T-helper 1 cell treated with Interleukin-12 subunit alpha and Interleukin-12 subunit beta and Interleukin-4 antibody, amounts not matched to agents 30 μg/mL and 1 μg/mL, for 36 hours (primary cell): ENCODE results near the gene OR7C2.
"Not testable (repeated sequence)": the region's sequence is repeated elsewhere in the genome, so short reads cannot be mapped to it uniquely, and the experiment has no call there.

Experiments
- H3K27ac Mint-ChIP-seq: one replicate; pipeline ENCODE4 v1.8.0; 2021; ENCODE audit warnings: mild to moderate bottlenecking, mixed read lengths
- H3K27me3 Mint-ChIP-seq: one replicate; pipeline ENCODE4 v1.8.0; 2021; ENCODE audit warnings: low read depth, mixed read lengths
- H3K36me3 Mint-ChIP-seq: one replicate; pipeline ENCODE4 v1.8.0; 2021; ENCODE audit warnings: low read depth, mixed read lengths
- H3K4me1 Mint-ChIP-seq: one replicate; pipeline ENCODE4 v1.8.0; 2021; ENCODE audit warnings: low read depth, mixed read lengths
- H3K4me3 Mint-ChIP-seq: one replicate; pipeline ENCODE4 v1.8.0; 2021; ENCODE audit warnings: mild to moderate bottlenecking, moderate library complexity, mixed read lengths
- H3K9me3 Mint-ChIP-seq: one replicate; pipeline ENCODE4 v1.8.0; 2021; ENCODE audit warnings: mixed read lengths

The OR7C2 gene

GRCh38 chr19:14941189-14941588, at the start of gene OR7C2:
OR7C2 (plus strand) TSS chr19:14941489; CDS start chr19:14941489, 0 bp downstream.
- Mint-ChIP-seq H3K4me3 (no peak within 1 kb of the TSS), H3K36me3 (no peaks in the 10 kb centered on the region), H3K27me3 (no peaks in the 10 kb centered on the region), H3K9me3 (no peaks in the 10 kb centered on the region), H3K27ac (no peak within 1 kb of the TSS), H3K4me1 (no peaks in the 10 kb centered on the region)

DNA sequence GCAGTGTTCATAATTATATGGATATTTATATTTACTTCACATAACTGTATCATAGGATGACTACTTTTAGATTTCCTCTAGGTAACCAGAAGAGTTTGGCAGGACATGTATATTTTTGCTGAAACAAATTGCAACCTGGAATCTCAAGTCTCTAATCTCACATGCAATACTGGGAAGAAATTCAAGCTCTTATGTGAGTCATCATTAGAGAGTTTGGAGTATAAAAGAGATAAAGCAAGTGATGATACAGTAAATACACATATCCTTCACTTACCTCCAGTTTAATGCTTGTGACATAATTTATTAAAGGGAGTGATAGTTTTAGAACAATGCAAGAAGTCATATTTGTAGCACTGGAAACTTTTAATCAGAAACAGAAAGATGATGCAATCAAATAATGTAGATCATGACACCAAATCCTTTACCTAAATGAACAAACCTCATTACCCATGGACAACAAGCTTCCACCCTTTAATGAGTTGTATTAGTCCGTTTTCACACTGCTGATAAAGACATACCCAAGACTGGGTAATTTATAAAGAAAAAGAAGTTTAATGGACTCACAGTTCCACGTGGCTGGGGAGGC, 39.5 kb upstream of the OR7C2 start:
- H3K27me3 Mint-ChIP-seq: no peaks in the 10 kb centered on the region
- no peaks in the 10 kb centered on the region for H3K4me1 Mint-ChIP-seq
- no peak overlapping the region for H3K27ac Mint-ChIP-seq
- no peaks in the 10 kb centered on the region for H3K36me3 Mint-ChIP-seq
- no peaks in the 10 kb centered on the region for H3K9me3 Mint-ChIP-seq
- no peak overlapping the region for H3K4me3 Mint-ChIP-seq

DNA sequence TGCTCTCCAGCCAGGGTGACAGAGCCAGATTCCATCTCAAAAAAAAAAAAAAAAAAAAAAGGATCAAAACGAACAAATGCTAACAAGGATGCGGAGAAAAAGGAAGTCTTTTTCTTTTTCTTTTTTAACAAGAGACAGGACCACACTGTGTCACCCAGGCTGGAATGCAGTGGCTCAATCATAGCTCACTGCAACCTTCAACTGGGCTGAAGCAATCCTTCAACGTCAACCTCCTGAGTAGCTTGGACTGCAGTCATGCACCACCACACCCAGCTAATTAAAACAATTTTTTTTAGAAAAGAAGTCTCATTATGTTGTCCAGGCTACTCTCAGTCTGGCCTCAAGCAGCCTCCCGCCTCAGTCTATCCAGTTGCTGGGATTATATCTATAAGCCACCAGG, 34.6 kb upstream of the OR7C2 start:
- H3K4me1 Mint-ChIP-seq: no peaks in the 10 kb centered on the region
- no peaks in the 10 kb centered on the region for H3K36me3 Mint-ChIP-seq
- H3K27ac Mint-ChIP-seq: no peak overlapping the region
- H3K4me3 Mint-ChIP-seq: no peak overlapping the region
- H3K27me3 Mint-ChIP-seq: no peaks in the 10 kb centered on the region
- no peaks in the 10 kb centered on the region for H3K9me3 Mint-ChIP-seq

- H3K36me3 Mint-ChIP-seq: no peaks in the 10 kb centered on the region
- no peak overlapping the region for H3K4me3 Mint-ChIP-seq
- peaks cover 5% of the 10 kb centered on the region for H3K9me3 Mint-ChIP-seq
- peaks cover 5% of the 10 kb centered on the region for H3K27me3 Mint-ChIP-seq
- no peaks in the 10 kb centered on the region for H3K4me1 Mint-ChIP-seq
- H3K27ac Mint-ChIP-seq: no peak overlapping the region
Observed at GRCh38 chr19:14915116-14915515, 26.2 kb upstream of the OR7C2 start.

DNA sequence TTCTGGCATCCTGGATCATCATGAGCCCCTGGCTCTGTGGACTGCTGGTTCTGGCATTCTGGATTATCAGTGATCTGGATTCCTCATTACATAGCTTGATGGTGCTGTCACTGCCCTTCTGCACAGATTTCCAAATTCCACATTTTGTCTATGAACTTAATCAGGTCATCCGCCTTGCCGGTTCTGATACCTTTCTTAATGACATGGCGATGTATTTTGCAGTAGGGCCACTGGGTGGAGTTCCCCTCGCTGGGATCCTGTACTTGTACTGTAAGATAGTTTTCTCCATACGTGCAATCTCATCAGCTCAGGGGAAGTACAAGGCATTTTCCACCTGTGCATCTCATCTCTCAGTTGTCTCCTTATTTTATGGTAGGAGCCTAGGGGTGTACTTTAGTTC, 24.4 kb upstream of the OR7C2 start:
- Mint-ChIP-seq H3K9me3 (peaks cover 5% of the 10 kb centered on the region), H3K27ac (no peak overlapping the region)

DNA sequence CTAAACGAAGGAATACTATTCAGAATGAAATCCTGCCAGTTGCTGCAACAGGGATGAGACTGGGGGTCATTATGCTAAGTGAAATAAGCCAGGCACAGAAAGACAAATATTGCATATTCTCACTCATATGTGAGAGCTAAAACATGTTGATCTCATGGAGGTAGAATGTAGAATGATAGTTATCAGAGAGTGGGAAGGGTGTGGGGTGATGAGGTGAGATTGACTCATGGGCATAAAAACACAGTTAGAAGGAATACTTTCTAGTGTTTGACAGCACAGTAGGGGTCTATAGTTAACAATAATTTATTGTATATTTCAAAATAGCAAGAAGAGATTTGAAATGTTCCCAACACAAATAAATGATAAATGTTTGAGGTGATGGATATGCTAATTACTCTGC, 7.8 kb upstream of the OR7C2 start:
- H3K27me3 Mint-ChIP-seq: peaks cover 4% of the 10 kb centered on the region
- H3K27ac Mint-ChIP-seq: no peak overlapping the region
- H3K9me3 Mint-ChIP-seq: no peaks in the 10 kb centered on the region
- no peaks in the 10 kb centered on the region for H3K4me1 Mint-ChIP-seq
- H3K36me3 Mint-ChIP-seq: no peaks in the 10 kb centered on the region
- H3K4me3 Mint-ChIP-seq: no peak overlapping the region

More for the DNA sequence above, 24.4 kb upstream of the OR7C2 start:
- Mint-ChIP-seq H3K27me3 (peaks cover 5% of the 10 kb centered on the region), H3K4me1 (no peaks in the 10 kb centered on the region), H3K4me3 (no peak overlapping the region), H3K36me3 (no peaks in the 10 kb centered on the region)

DNA sequence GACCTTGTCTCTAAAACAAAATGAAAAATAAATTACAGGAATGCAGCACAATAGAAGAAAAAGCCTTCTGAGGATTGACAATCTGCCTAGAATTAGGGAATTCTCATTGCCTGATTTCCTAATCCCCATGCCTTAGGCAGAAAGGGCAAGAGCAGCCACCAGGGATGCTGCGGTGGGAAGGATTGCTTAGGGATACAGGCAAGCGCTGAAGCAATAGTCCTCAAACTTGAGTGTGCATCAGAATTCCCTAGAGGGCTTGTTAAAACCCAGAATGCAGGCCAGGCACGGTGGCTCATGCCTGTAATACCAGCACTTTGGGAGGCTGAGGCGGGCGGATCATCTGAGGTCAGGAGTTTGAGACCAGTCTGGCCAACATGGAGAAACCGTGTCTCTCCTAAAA, 1.0 kb upstream of the OR7C2 start:
- Mint-ChIP-seq H3K4me3 (no peak overlapping the region), H3K9me3 (no peaks in the 10 kb centered on the region), H3K36me3 (no peaks in the 10 kb centered on the region), H3K27ac (no peak overlapping the region), H3K4me1 (no peaks in the 10 kb centered on the region), H3K27me3 (no peaks in the 10 kb centered on the region)

DNA sequence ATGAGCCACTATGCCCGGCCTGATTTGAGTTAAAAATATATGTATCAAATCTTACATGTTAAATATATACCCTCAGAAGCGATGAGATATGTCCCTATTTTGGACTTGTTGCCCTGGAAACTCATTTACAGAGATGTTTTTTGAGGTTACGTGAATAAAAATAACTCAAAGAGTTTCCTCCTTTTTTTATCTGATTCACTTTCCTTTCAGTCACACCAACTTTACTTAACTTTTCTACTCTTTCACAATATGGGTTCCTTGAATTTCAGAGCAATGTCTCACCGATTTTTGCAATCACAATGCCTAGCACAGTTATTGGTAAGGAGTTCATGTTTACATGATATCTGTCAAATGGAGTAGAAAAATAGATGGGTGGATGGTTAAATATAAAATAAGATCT, 2.3 kb downstream of the OR7C2 start:
- Mint-ChIP-seq H3K9me3 (no peaks in the 10 kb centered on the region), H3K27ac (no peak overlapping the region), H3K27me3 (no peaks in the 10 kb centered on the region), H3K4me1 (no peaks in the 10 kb centered on the region), H3K4me3 (no peak overlapping the region), H3K36me3 (no peaks in the 10 kb centered on the region)

- no peaks in the 10 kb centered on the region for H3K36me3 Mint-ChIP-seq
- no peaks in the 10 kb centered on the region for H3K4me1 Mint-ChIP-seq
- no peak overlapping the region for H3K4me3 Mint-ChIP-seq
- H3K27ac Mint-ChIP-seq: no peak overlapping the region
- H3K27me3 Mint-ChIP-seq: no peaks in the 10 kb centered on the region
- no peaks in the 10 kb centered on the region for H3K9me3 Mint-ChIP-seq
Observed at GRCh38 chr19:14944456-14944855, 3.2 kb downstream of the OR7C2 start.

- H3K27me3 Mint-ChIP-seq, H3K27ac Mint-ChIP-seq, H3K36me3 Mint-ChIP-seq, H3K4me1 Mint-ChIP-seq, H3K9me3 Mint-ChIP-seq, H3K4me3 Mint-ChIP-seq: not testable (repeated sequence)
Observed at GRCh38 chr19:14949413-14949812, 8.1 kb downstream of the OR7C2 start.

DNA sequence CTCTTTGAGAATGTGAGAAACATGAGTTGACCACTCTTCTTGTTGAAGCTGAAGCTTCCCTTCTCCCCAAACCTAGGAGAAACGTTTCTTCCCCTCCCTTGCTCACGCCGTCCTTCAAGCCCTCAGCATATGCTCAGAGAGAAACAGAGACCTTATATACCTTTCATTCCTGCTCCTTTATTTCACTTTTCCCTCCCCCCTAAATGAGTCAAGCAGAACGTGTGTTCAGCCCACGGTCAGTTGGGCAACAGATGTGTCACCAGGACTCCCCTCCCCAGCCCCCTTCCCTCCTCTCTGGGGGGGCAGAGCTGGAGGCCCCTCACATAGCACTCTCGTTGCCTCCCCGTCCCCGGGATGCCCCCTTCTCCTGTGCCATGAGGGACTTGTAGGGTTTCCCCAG, 8.6 kb downstream of the OR7C2 start:
- H3K36me3 Mint-ChIP-seq: no peaks in the 10 kb centered on the region
- no peaks in the 10 kb centered on the region for H3K4me1 Mint-ChIP-seq
- H3K27me3 Mint-ChIP-seq: no peaks in the 10 kb centered on the region
- H3K4me3 Mint-ChIP-seq: no peak overlapping the region
- no peaks in the 10 kb centered on the region for H3K9me3 Mint-ChIP-seq
- H3K27ac Mint-ChIP-seq: no peak overlapping the region

- Mint-ChIP-seq H3K4me1 (no peaks in the 10 kb centered on the region), H3K9me3 (no peaks in the 10 kb centered on the region), H3K4me3 (no peak overlapping the region), H3K36me3 (no peaks in the 10 kb centered on the region), H3K27me3 (no peaks in the 10 kb centered on the region), H3K27ac (no peak overlapping the region)
Observed at GRCh38 chr19:14950421-14950820, 9.1 kb downstream of the OR7C2 start.

- Mint-ChIP-seq H3K36me3 (no peaks in the 10 kb centered on the region), H3K4me1 (no peaks in the 10 kb centered on the region), H3K27me3 (no peaks in the 10 kb centered on the region), H3K27ac (no peak overlapping the region), H3K9me3 (peaks cover 9% of the 10 kb centered on the region), H3K4me3 (no peak overlapping the region)
Observed at GRCh38 chr19:14952767-14953166, 11.5 kb downstream of the OR7C2 start.

GRCh38 chr19:14954071-14954655, 12.9 kb downstream of the OR7C2 start:
- H3K9me3 Mint-ChIP-seq: peaks cover 9% of the 10 kb centered on the region
- H3K27ac Mint-ChIP-seq: no peak overlapping the region

GRCh38 chr19:14957464-14957863, 16.2 kb downstream of the OR7C2 start:
- H3K4me3 Mint-ChIP-seq: no peak overlapping the region
- no peaks in the 10 kb centered on the region for H3K36me3 Mint-ChIP-seq
- H3K27ac Mint-ChIP-seq: no peak overlapping the region
- H3K9me3 Mint-ChIP-seq: peaks cover 14% of the 10 kb centered on the region
- H3K27me3 Mint-ChIP-seq: no peaks in the 10 kb centered on the region
- H3K4me1 Mint-ChIP-seq: no peaks in the 10 kb centered on the region

More at GRCh38 chr19:14954071-14954655, 12.9 kb downstream of the OR7C2 start:
- H3K36me3 Mint-ChIP-seq: no peaks in the 10 kb centered on the region
- no peaks in the 10 kb centered on the region for H3K27me3 Mint-ChIP-seq
- H3K4me1 Mint-ChIP-seq: no peaks in the 10 kb centered on the region
- H3K4me3 Mint-ChIP-seq: no peak overlapping the region

DNA sequence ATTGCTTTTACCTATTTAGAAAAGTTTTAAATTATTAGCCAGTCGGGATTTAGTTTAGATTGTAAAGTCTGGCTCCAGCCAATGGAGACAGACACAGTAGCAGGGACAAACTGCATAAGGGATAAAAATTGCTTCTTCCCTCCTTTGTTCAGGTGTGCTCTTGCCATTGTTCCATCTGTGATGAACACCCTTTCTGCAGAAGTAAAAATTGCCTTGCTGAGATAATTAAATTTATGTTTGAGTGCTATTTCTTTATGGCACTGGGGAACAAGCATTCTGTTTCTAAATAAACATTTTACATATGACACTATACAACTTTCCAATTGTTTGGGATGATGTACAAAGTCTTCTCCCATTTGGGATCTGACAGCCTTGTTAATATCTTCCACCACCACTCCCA, 18.0 kb downstream of the OR7C2 start:
- H3K9me3 Mint-ChIP-seq: peaks cover 14% of the 10 kb centered on the region
- no peak overlapping the region for H3K4me3 Mint-ChIP-seq
- no peaks in the 10 kb centered on the region for H3K27me3 Mint-ChIP-seq
- no peaks in the 10 kb centered on the region for H3K4me1 Mint-ChIP-seq
- H3K36me3 Mint-ChIP-seq: no peaks in the 10 kb centered on the region
- H3K27ac Mint-ChIP-seq: no peak overlapping the region
